ENCODE measurements around the gene KIF18B.

The KIF18B gene

DNA sequence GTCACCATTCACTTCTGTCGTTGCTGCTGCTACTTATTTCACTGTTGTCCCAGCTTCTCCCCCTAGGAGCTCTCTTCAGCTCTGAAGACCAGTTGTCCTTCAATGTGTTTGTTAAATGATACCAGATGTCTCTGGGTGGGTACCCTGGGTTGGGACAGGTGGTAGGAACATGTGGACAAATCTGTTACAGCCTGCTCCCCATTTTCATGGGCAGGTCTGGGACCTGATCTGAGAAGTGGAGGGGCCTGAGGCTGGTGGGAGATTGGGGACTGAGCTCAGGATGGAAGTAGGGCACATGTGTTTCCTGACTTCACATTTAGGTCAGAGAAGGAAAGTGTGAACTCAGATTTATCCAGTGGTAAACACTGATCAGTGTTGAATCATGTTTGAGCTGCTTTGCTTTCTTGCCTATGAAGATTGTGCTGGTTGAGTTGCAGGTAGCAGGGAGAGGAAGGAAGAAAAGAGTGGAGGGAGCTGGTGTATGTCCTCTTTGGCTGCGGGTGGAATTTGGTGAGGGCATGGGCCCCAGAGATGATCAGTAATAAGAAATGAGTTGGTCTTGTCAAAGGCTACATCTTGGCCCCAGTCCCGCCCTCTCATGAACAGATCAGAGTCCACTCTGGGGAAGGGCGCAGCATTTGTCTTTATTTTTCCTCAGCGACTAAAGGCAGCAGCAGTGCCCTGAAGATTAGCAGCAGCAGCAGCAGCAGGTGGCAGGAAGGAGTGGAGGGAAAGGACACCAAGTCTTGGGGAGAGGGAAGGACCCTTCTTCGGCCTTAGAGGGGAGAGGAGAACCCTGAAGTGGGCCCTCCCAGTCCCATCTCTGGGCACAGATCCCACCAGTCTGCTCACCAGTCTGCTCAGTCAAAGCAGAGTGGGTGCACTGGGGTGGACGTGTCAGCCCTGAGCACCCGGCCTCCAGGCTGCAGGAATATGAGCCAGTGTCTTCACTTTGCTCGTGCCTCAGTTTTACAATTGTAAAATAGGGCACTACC, 42.3 kb downstream of the KIF18B start:
- DNase-seq (ENCODE audit: low spot score) = no peak

DNA sequence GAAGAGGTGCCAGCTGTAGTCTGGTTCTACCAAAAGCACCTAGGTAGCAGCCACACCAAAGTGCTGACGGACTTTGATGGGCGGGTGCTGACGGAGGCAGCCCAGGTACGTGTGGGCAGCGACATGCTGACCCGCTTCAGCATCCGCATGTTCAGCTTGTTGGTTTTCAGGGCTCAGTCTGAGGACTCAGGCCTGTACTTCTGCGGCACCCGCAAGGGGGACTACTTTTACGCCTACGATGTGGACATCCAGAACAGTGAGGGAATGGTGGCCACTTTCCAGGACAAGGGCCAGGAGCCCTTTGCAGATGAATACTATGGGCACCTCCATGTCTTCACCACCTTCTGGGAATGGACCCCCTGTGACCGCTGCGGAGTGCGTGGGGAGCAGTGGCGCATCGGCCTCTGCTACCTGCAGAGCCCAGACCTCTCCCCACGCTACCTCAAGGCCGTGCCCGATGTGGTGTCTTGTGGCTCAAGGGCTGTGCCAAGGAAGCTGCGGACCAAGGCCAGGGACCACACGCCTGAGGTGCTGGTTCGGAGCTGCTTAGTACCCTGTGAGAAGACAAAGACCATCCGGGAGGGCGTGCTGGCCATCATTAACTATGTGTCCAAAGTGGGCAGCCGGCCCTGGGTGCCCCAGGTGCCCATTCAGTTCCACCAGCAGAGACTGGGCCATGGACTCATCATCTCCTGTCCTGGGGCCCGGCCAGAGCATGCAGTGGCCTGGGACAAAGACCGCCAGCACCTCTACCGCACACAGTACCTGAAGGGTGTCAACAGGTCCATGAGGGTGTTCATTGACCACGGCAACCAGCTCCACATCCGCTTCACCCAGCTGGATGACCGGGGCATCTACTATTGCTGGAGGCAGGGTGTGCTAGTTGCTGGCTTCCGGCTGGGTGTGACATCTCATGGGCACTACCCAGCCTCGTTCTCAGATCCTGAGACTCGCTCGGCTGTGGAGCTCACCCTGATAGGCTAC, 43.3 kb downstream of the KIF18B start:
- DNase-seq (ENCODE audit: low spot score) = no peak

DNA sequence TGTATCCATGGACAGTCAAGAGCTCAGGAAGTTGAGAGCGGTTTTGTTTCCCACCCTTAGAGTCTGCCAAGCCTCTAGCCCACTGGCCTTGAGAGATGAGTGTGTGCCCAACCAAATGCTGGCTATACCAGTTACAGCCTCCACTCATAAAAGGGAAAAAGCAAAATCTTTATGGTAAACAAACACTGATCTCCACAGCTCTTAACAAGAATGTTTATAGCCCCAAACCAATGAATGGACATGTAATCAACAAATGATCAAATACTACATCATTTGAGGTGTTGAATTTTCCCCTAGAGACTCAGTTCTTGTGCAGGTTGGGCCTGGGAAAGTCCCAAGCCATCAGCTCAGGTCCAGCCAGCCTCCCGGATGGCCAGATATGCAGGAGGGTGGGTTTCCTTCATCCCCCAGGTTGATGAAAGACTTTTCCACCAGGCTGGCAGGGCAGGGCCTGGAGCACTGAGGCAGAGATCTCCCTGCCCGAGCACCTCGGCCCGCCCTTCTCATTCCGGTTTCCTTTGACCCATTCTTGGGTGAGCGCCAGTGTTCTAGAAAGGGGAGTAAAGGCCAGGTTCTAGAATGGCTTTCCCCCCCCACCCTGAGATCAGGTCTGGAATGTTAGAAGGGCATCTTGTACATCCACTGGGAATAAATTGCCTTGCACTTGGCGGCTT, 44.4 kb downstream of the KIF18B start:
- no peak for DNase-seq (ENCODE audit: low spot score)

DNA sequence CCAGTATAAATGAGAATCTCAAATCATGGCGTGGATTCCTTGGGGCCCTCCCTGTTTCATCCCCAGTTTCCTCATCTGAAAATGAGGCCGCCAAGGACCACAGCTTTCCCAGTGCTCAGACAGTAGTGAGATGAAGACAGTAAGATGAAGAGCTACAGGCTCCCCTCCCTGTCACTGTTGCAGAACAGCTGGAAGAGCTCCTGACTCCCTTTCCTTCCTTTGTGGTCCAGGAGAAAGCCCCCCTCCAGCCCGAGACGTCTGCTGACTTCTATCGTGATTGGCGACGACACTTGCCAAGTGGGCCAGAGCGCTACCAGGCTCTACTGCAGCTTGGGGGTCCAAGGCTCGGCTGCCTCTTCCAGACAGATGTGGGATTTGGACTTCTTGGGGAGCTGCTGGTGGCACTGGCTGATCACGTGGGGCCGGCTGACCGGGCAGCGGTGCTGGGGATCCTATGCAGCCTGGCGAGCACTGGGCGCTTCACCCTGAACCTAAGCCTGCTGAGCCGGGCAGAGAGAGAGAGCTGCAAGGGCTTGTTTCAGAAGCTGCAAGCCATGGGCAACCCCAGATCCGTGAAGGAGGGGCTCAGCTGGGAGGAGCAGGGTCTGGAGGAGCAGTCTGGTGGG, 45.3 kb downstream of the KIF18B start:
- no peak for DNase-seq (ENCODE audit: low spot score)

DNA sequence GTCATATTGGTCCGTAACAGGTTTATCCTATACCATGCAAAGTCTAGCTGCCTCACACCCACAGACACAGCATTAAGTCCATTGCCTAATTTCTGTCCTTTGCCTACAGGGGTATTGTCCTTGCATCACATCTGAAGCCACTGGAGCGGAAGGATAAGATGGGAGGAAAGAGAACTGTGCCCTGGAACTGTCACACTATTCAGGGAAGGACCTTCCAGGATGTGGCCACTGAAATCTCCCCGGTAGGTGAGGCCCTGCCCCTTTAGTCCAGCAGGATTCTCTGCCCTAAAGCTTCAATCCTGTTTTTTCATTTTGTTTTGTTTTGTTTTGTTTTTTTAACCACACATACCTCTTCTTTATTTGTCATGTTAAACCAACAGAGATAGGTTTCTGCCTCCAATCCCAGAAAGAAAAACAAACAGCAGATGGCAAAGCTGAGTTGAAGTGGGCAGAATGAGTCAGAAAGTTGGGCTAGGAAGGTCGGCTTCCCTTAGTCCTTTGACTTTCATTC, 46.1 kb downstream of the KIF18B start:
- DNase-seq (ENCODE audit: low spot score) = no peak

DNA sequence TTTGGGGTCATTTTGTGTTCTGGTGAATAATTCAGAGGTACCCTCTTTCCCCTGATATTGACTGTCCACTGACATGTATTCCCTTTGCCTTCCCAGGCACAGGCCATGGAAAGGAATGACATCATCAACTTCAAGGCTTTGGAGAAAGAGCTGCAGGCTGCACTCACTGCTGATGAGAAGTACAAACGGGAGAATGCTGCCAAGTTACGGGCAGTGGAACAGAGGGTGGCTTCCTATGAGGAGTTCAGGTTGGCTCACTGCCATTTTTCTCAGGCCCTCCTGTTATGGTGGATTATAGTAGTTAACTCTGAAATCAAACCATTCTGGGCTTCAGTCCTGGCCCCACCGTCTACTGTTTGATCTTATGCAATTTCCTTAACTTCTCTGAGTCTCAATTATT, 46.7 kb downstream of the KIF18B start:
- DNase-seq (ENCODE audit: low spot score) = peak; percentile 58

DNA sequence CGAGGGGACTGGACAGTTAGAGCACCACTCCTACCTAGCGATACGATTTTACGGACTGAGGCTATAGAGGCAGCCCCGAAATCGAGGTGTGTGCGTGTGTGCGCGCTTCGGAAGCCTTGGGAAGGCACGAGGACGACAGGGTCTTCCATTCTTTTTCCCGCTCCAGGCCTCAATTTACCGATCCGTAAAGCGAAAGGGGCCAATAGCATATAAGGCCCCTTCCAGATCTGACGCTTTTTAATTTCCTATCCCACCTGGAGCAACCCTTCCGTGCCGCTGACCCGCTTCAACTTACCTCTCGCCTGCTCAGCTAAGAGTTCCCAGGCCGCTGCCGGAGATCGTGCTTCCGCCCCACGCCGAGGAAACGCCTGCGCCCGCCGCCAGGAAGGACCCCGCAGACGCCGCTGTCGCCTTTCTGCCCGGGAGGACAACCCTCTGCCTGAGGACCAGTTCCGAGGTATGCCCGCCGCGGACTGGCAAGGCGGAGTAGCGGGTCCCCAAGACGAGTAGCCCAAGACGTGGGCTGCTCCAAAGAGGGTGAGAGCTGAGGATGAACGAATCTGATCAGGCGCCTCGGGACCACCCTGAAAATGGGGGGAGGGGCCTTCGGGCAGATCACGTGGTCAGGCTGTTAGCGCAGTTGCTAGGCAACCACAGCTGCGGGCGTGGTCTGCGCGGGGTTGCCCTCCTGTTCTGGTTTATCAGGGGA, 48.3 kb downstream of the KIF18B start, which contains the start of gene EFTUD2:
TSS of gene EFTUD2 (minus strand) at position 372 of the 709 bp plus-strand sequence. CDS start 4,924 bp downstream, outside the sequence.
- DNase-seq (ENCODE audit: low spot score) = peak; percentile 91

DNA sequence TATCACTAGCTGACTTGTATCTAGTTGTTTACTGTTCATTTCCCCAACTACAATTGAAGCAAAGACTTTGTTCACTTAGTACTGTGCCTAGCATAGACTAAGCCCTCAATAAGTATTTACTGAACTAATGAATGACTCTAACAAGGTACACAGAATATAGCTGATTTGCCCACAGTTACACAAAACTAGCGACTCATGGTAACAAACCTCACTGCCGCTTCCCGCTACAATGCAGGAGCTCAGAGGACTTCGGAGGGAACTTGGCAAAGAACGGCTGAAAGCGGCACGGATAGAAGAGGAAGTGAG, 48.9 kb downstream of the KIF18B start:
- peak; percentile 53 for DNase-seq (ENCODE audit: low spot score)

DNA sequence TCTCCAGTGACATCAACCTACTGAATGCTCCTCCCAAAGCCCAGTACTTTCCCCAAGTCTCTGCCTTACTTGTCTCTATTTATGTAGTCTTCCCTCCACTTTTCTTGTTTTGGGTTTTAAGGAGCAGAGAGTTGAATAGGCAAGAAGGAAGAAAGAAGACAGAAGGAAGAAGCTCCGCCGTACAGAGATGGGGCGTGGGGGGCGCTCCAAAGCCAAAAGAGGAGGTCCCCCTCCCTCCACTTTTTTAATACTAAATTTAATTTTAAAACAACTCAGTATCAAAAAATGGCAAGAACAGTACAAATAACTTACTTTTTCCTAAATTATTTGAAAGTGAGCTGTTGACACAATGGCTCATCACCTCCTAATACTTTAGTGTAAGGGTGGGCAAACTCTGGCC, 52.9 kb downstream of the KIF18B start:
- no peak for DNase-seq (ENCODE audit: low spot score)

DNA sequence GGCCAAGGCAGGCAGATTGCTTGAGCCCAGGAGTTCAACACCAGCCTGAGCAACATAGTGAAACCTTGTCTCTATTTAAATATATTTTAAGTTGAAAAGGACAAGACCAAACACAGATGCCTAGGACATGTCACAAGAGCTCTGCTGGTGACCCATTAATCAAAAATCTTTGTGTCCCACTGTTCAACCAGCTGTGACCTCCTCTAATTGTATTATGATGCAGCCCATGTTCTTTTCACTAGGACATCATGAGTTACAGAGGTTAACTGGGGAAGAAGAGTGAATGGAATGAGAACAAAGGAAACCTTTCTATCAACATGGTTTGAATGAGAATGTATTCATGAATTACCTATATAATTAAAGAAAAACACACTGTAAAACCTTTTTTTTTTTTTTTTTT, 55.3 kb downstream of the KIF18B start:
- no peak for DNase-seq (ENCODE audit: low spot score)

DNA sequence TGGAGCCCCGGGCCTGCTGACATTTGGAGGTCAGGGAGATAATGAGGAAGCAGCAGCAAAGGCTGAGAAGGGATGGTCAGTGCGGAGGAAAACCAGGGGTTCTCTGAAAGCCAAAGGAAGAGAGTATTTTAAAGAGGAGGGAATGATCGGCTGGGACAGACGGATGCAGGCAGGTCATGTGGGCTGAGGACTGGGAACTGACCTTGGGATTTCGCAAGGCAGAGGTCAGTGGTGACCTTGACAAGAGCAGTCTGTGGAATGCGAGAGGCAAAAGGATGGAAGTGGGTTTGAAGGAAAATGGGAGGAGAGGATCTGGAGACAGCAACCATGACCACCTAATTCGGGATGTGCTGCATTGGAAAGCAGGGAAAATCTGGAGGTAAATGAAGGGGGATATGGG, 58.6 kb downstream of the KIF18B start:
- DNase-seq (ENCODE audit: low spot score) = no peak

DNA sequence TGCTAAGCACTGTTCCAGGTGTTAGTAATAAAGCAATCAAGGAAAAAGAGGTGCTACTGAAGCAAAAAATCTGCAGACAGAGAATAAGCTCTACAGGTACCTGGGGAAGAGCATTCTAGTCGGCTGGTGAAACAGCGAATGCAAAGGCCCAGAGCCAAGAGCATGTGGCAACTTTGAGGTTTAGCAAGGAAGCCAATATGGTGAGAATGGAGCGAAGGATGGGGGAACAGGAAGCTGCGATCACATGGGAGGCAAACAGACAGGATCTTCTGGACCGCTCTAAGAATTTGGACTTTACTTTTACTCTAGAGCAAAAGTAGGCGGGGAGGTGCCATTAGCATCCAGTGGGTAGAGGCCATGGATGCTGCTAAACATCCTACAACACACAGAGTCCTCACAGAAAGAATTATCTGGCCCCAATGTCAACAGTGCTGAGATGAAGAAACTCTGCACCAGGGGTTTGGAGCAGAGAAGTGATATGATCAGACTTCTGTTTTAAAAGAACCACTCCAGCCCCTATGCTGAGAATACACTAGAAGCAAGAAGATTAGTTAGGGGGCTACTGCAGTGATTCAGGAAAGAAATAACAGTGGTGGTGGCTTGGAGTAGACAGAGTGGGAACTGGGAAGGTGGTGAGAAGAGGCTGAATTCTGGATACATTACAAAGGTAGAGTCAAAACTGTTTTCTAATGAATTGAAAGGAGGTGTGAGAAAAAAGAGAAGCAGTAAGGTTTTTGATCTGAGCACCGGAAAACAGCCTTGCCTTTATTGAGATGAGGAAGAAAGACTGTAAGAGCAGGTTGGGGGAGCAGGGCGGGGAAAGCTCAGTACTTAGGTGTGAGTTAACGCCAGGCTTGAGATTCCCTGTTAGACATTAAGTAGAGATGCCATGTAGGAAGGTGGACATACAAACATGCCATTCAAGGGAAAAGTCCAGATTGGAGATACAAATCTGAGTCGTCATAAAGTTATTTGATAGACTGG, 59.3 kb downstream of the KIF18B start:
- DNase-seq (ENCODE audit: low spot score) = no peak

DNA sequence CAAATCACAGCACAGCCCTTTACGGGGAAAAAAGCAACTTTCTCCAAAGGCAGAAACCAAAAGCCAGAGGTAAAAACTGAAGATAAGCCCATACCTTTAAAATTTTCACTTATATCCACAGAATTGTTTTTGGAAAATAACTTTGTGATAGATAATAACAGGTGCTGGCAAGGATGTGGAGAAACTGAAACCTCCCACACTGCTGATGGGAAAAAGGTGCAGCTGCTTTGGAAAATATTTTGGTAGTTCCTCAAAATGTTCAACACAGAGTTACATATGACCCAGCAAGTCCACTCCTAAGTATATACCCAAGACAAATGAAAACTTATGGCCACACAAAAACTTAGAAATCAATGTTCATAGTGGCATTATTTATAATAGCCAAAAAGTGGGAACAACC, 60.6 kb downstream of the KIF18B start:
- DNase-seq (ENCODE audit: low spot score) = no peak

DNA sequence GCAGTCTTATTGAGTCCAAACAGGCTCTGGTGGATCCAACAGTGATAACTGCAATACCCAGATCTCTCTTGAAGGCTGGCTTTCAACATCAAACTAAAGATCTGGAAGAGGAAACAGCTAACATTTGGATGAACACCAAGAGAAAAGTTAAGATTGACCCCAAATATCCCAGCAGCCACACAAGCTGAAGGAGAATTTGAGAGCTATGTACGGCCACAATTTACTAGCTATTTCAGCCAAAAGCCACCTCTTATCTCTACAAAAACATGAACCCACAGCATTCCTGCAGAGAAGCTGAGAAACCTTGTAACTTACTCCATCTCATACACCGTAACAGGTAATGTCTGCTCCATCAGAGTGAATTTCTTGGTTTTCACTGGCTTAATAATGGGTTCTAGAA, 62.6 kb downstream of the KIF18B start:
- no peak for DNase-seq (ENCODE audit: low spot score)

DNA sequence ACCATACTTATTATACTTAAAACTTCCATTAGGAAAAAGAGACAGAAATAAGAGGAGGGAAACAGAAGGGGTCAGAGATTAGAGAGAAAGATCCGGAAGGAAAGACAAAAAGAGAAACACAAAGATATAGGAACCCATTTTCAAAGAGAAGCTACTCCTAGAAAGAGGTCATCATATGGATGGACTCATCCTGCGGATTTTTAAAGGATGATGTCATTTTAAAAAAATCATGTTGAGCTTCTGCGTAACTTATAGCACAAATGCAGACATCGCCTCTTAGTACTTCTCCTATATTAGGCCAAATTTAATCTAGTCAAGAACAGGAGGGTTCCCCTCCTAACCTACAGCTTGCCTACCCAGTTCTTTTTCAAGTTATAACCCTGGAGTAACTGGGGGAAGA, 66.4 kb downstream of the KIF18B start:
- DNase-seq (ENCODE audit: low spot score) = no peak

DNA sequence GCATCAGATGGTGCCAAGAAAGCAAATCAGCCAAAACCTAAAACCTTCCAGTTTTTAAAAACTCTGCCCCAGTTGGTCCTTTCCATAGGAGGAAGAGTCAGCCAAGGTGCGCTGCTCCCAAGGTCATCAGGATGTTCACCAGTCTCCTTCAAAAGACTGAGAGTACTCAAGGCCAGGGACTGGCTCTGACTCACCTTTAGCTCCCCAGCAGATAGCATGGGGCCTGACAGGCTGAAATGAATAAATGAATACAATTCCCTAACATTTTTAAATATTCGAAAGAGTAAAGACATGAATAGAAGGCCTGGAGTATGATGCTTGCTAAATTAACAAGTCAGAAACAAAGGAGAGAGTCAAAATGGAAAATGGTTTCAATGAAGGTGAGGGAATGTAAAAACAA, 67.5 kb downstream of the KIF18B start:
- DNase-seq (ENCODE audit: low spot score) = no peak

DNA sequence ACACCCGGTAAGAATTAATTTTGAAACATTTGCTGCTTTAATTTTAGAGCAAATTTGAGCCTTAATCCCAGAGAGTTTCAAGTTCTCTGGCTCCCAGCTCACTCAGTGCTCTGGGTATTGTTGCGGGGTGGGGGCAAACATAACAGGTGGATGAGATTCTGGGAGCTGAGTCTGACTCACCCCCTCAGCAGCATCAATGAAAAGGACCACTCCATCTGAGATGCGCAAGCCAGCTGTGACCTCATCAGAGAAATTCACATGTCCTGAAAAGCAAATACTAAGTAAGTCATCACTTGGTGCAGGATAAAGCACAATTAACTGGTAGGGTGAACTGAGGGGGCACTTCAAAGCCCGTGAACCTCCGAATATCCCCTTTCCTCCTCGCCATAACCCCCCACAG, 68.2 kb downstream of the KIF18B start:
- DNase-seq (ENCODE audit: low spot score) = no peak

DNA sequence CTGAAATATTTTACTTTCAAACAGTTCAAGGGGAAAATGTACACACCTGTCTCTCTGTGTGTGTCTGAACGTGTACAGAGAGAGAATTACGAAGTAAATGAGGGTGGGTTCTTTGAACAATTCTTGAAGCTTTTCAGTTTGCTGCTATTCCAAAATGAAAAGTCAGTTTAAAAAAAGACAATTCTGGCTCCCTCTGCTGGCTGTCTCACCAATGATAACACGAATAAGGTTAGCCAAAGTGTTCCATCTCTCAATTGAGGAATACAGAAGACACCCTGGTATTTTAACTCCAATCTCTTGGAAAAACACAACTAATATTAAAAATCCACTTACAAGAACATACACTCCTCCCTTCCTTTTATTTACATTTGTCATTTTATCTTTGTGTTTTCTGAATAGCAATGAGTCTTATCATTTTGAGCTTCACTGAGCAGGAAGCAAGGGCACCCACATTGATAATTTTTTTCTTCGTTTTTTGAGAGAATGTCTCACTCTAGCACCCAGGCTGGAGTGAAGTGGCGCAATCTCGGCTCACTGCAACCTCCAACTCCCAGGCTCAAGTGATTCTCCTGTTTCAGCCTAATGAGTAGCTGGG, 68.8 kb downstream of the KIF18B start:
- DNase-seq (ENCODE audit: low spot score) = peak; percentile 47

DNA sequence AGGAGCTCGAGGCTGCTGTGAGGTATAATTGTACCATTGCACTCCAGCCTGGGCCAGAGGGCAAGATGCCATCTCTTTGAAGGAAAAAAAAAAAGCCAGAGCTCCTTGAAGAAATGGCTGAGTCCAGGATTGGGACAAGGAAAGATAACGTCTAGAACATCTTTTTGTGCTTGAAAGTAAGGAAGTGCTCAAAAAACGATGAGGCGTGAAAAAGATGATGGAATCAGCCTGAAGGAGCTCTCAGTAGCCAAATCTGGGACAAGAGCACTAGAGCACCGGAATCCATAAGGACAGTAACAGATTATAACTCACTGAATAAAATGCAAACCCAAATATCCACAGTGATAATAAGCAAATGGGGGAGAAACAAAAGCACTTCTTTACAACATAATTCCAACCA, 70.5 kb downstream of the KIF18B start:
- DNase-seq (ENCODE audit: low spot score) = no peak
